Neural cell (in vitro differentiated cells): Measurements from ENCODE around the gene NPM3.

ENCODE experiments used
- CTCF ChIP-seq: fragments of 450-650 bp; IDR thresholded peaks from 2 replicates; pipeline ENCODE4 v1.5.1; 2014; ENCODE audit warnings: antibody characterized with exemption, mild to moderate bottlenecking, moderate library complexity; ENCODE audit not compliant: poor library complexity, severe bottlenecking
- EP300 ChIP-seq: fragments of 450-650 bp; conservative IDR thresholded peaks from 2 replicates; pipeline ENCODE4 v1.6.1; 2014; ENCODE audit warnings: antibody characterized with exemption, mild to moderate bottlenecking, moderate library complexity; ENCODE audit not compliant: poor library complexity, severe bottlenecking
- EZH2 ChIP-seq: fragments of 200-600, 300-800 bp; shearing (Covaris generic), sonication (generic); IDR thresholded peaks from 2 replicates; pipeline ENCODE4 v1.6.1; 2014; ENCODE audit warnings: antibody characterized with exemption, low read length, borderline replicate concordance, mild to moderate bottlenecking; ENCODE audit not compliant: insufficient read depth, poor library complexity, severe bottlenecking
- MXI1 ChIP-seq: fragments of 450-650 bp; conservative IDR thresholded peaks from 2 replicates; pipeline ENCODE4 v1.6.1; 2014; ENCODE audit warnings: antibody characterized with exemption, mild to moderate bottlenecking; ENCODE audit not compliant: poor library complexity, severe bottlenecking
- POLR2AphosphoS5 ChIP-seq: IDR thresholded peaks from 2 replicates; pipeline ENCODE4 v1.6.1; 2012
- RAD21 ChIP-seq: fragments of 450-650 bp; conservative IDR thresholded peaks from 2 replicates; pipeline ENCODE4 v1.6.1; 2014; ENCODE audit warnings: antibody characterized with exemption, mild to moderate bottlenecking, moderate library complexity
- REST ChIP-seq: IDR thresholded peaks from 2 replicates; pipeline ENCODE4 v1.6.1; 2012; ENCODE audit warnings: borderline replicate concordance
- SMC3 ChIP-seq: fragments of 450-650 bp; conservative IDR thresholded peaks from 2 replicates; pipeline ENCODE4 v1.6.1; 2014; ENCODE audit warnings: antibody characterized with exemption, mild to moderate bottlenecking, moderate library complexity; ENCODE audit not compliant: poor library complexity
- TAF1 ChIP-seq: IDR thresholded peaks from 2 replicates; pipeline ENCODE4 v1.6.1; 2012; ENCODE audit warnings: low read depth

- no peak for TF ChIP-seq REST
- no peak for TF ChIP-seq EZH2
- TF ChIP-seq POLR2AphosphoS5 = no peak
- TF ChIP-seq CTCF = no peak
- TF ChIP-seq TAF1 = no peak
- no peak for TF ChIP-seq EP300
- no peak for TF ChIP-seq RAD21
- no peak for TF ChIP-seq MXI1
- no peak for TF ChIP-seq SMC3
Observed at GRCh38 chr10:101814466-101815071, 31.3 kb upstream of the NPM3 start.
